HG02981 (cell line): ENCODE data around the gene LEMD2.

Experiments used
- ATAC-seq: cut with Tn5 transposase; IDR thresholded peaks from one replicate; pipeline ENCODE4 v1.9.1; 2021; ENCODE audit warnings: mild to moderate bottlenecking, moderate library complexity; ENCODE audit not compliant: unreplicated experiment

Gene LEMD2

DNA sequence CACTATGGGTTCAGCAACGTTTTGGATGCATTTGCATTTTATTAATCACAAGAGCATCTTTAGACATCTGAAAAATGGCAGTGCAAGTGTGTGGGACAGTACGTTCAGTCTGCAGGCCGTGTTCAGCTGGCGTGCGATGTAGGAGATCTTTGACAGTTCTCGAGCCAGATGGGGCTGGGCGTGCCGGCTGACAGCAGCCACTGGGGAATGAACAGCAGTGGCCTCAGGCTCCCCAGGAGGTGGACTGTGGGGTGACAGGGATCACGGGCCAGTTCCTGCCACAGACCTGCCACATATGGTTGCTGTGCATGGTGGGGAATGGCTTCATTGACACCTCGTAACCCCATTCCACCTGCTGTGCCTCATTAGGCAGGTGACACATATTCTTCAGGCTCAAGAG lies 31.3 kb upstream of the LEMD2 start:
- no peak for ATAC-seq

GRCh38 chr6:33819021-33819420 lies 30.1 kb upstream of the LEMD2 start:
- ATAC-seq: no peak

DNA sequence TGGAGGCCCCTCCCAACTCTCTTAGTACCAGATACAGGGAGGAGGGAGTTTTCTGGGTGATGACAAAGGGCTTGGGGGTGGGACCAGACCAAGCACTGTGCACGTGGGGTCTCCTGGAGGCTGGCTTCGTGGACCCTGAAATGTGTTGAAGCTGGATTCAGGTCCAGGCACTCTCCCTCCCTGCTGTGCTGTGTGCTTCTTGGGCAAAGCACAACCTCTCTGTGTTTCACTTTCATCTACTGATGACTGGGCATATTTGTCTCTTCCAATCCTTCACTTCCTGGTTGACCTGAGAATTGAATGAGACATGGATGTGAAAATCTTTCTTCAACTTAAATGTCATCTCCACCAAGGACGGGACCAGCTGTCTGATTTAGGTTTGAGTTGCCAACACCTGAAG lies 29.4 kb upstream of the LEMD2 start:
- ATAC-seq: no peak

DNA sequence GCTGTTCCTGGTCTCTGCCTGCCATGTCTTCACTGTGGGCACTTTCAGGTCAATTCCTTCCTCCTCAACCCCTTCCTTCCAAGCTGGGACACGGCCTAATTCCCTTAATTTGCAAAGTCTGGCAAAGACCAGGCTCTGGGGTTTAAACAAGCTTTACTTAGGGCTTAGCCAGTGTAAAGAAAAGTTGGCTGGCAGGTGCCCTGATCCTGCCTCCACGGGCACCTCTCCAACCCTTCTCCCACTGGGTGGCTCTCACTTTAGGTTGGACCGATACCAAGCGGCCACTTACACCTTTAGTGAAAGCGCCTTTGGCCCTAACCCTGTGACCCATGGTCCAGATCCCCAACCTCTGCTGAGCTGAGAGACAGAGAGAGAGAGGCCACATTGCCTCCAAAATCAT lies 28.6 kb upstream of the LEMD2 start:
- ATAC-seq: no peak

GRCh38 chr6:33816911-33817310 lies 28.0 kb upstream of the LEMD2 start:
- ATAC-seq: no peak

DNA sequence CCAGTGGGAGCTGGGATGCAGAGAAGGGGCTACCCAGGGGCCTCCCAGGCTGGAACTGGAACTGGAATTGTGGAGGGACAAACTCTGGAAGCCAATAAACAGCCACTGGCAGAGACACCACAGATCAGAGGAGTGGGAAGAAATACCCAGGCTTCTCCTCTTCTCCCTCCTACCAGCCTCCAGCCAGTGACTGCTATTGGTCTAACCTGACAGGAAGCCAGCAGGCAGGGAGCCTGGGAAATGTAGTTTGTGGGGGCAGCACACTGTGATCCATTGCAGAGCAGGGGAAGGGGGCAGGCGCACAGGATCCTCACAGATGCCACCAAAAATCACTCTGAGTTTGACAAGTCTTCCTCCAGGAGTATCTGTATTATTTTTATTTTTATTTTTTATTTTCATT lies 26.9 kb upstream of the LEMD2 start:
- no peak for ATAC-seq

GRCh38 chr6:33813990-33814985 lies 25.4 kb upstream of the LEMD2 start:
- ATAC-seq: no peak

DNA sequence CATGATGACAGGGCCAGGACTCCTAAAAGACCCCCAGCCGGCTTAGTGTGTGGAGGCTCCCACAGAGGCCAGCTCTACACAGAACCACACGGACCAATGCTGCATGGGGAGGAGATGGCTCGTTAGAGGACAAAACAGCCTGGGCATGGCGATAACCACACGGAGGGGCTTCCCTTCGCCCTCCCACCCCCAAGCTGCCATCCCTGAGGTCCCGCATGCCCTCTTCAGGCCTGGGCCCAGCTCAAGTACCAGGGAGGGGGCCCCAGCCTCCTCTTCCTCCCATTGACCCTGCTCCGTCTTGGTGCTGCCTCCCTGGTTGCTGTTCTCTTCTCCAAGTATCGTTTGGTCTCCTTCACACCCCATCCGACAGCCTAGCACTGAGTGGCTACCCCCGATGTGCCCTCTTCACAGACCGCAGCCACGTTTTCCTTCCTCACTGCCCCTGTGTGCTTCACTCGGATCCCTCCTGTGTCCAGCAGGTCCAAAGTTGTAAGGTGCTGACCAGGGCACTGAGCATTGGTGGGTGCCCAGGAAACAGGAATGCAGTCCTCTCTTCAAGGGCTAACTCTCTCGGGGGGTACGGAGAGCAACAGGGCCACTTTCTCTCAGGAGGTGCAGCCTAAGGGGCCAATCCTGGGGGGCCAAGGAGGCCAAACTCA lies 24.4 kb upstream of the LEMD2 start:
- ATAC-seq: no peak

DNA sequence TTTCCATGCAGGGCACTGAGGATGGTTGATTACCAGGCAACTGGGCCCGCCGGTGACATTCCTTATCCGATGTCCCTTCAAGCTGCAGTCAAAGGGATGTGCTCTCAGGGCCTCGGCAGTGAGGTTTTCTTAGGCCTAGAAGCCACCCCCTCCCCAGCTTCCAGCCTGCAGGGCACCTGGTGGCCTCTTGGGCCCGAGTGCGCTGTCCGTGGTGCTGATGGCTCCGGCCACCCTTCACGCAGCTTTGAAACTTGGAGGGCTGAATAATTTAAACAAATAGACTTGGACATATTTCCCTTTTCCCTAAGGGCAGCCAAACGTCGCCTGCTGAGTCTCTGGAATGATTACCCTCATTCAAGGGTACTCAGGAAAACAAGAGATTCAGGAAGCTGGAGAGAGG lies 23.7 kb upstream of the LEMD2 start:
- ATAC-seq: no peak

- ATAC-seq: no peak
Observed at GRCh38 chr6:33809594-33809993, 20.7 kb upstream of the LEMD2 start.

DNA sequence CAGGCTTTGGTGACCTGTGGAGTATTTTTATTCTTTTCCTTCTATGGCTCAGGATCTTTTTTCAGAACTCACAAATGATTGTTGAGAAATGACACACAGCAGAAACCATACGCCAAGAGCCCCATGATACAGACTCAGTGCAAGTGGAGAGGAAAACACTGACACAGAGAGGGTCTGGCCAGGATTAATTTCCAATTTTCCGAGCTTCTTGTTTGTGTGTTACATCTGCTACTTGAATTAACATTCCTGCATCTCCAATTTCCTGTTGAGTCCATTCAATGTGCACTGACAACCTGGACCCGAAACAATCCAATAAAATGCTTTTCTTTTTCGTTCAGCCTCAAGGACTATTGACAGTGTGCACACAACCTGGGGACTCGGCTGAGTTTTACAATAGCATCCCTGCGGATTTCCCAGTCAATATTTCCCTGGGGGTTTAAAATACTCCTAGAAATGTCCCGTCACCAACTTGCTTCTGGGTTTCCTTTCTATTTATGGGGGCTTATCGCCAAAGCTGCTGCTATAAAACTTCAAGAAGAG lies 19.8 kb upstream of the LEMD2 start:
- no peak for ATAC-seq

DNA sequence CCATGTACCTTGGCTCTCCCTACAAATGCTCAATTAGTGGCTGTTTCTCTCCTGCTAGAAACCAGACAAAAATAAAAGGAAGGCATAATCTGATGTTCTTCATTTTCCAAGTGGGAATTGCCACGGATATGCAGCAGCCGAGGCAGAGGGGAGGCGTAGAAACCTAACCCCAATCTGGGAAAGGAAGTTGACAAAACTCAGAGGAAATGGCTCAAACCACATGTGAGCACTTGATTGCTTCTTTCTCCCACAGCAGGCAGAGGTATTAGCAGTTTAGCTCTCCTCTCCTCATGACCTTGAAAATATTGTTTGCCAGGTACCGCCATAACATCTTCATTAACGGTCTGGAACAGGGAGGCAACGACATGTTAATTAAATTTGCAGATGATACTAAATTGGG lies 18.7 kb upstream of the LEMD2 start:
- ATAC-seq: no peak

- ATAC-seq: no peak
Observed at GRCh38 chr6:33806841-33807240, 17.9 kb upstream of the LEMD2 start.

DNA sequence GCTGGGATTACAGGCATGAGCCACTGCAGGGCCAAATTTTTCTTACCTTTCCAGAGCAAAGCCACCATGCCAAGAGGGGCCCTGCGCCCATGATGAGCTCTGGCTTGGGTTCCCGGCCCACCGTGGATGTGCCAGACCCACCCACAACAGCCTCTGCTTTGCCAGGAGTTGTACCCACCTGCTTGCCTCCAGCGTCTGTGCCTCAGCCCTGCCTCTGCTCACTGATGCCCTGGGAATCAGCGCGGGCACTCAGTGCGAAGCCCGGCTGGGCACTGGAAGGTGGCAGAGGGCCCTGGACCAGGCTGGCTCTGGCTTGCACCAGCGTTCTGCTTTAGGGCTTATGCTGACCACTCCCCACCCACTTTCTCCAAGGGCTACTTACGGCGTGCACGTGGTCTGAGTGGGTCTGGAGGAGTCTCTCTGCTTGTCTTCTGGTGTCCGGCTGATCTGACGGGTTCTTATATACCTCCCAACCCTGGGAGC lies 14.7 kb upstream of the LEMD2 start, which contains the start of gene MLN:
MLN (minus strand) TSS at position 433 of the 483 bp plus-strand sequence. CDS start 2,840 bp downstream, outside the sequence.
- no peak for ATAC-seq

DNA sequence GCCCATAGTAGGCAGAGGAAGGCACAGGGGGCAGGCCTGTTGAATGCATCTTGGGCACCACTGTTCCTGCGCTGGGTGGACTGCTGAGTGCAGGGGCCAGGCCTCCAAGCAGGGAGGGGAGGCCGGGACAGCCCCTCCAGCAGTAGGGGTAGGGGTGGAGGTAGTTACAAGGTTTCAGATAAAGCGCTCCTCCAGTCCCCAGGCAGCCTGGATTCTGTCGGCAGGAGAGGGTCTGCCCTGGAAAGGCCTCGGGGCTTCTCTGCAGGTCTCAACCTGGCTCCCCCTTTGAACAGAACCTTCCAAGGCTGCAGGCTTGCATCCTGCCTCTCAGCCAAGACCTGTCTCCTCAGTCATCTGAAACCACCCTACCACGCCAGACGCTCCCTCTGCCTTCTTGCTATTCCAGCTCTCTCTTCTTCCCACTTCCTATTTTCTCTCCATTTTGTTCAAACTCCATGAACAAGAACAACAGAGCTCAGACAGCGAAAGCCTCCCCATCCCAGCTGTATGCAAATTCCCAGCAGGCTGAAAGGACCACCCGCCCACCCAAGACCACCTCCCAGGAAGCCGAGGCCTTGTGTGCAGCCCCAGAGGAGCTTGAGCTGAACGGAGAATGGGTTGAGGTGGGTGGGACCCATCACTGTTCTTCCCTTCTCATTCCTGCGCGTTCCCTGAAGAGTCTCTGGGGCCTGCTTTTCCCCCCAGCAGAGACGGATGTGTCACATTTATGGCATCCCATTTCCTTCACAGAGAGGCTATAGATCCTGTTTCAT lies 13.4 kb upstream of the LEMD2 start:
- no peak for ATAC-seq

GRCh38 chr6:33801611-33802010 lies 12.7 kb upstream of the LEMD2 start:
- ATAC-seq: no peak

DNA sequence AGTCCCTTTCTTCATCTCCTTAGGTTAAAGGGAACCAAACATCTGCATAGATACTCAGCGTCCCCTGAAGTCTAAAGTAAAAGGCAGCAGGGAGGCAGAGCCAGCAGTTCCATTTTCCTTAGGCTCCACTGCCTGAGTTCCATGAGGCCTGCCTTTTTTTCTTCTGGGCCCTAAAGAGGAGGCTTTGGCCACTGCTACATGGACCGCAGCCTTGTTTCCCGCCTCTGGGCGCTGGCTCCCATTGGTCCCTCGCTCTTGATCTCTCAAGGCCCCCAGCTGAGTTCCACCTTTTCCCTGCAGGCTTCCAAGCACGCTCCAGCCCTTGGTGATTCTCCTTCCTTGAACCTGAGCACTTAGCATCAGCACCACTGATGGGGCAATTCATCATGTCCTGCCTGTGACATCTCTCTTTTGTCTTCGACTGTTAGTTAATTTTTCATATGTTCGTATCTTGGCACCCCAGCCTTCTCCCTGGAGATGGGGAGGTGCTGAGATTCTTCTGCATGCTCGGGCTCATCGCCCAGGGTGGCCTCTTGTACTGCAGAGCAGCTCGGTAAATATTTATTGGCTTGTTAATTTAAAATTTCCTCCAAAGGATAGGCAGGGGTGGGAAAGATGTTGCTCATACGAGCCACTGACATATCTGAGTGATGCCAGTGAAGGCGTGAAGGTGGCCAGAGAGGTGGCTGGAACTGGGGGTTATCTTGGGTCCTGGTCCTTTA lies 11.5 kb upstream of the LEMD2 start:
- no peak for ATAC-seq

DNA sequence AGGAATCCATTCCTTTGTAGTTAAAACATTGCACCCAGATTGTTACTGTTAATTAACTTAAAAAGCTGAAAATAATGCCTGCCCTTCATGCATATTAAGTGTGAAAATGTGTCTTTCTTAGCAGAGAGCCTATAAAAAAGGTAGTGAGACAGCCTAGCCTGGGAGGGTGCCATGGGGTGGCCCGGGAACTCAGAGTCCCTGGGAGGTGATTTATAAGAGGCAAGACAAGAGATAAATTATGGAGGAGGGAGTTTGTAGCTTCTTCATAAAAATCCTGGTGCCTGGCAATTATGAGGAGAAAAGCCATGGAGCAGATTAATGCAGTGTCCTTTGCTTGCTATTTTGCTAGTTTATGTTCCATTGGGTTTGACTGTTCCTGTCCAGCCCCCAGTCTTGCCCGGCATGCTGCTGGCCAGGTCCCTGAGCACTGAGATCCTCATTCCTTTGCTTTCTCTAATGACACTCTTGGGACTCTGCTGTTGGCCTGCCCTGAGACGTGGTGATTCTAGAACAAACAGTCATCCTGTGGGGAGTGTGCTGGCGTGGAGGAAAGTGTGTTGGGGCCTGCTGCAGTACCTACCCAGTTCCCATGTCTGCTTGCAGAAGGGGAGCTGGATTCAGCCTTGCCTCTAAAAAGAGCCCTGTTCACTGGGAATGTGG lies 10.7 kb upstream of the LEMD2 start:
- no peak for ATAC-seq

DNA sequence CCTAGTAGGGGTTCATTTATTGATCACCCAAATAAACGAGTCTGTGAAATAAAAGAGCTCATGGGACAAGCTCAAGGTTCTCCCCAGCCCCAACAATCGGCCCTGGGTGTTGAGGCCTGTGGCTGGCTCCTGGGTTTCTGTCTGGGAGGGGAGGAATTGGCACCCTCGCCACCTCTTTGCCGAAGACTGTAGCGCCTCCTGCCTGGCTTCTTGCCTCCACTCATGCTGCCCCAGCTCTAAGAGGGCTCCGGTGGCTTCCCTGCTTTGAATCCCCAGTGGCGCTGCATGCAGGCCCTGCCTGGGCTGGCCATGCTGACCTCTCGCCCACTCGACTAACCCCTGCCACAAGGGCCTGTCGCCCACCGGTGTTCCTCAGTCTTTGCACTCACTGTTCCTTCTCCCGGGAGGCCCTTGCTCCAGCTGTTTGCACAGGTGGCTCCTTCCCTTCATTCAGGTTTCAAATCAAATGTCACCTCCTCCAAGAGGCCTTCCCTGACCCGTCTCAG lies 9.5 kb upstream of the LEMD2 start:
- no peak for ATAC-seq
